GM21619 (cell line): ENCODE results near the gene SRSF2.
"Not testable (repeated sequence)": the region's sequence is repeated elsewhere in the genome, so short reads cannot be mapped to it uniquely, and the experiment has no call there.

Source experiments
- ATAC-seq: cut with Tn5 transposase; IDR thresholded peaks from one replicate; pipeline ENCODE4 v1.9.1; 2021; ENCODE audit not compliant: unreplicated experiment

SRSF2 gene

GRCh38 chr17:76702076-76702475 is 35.1 kb downstream of the SRSF2 start:
- ATAC-seq = no peak

GRCh38 chr17:76701471-76701967 is 35.6 kb downstream of the SRSF2 start:
- no peak for ATAC-seq

GRCh38 chr17:76700617-76701470 is 36.3 kb downstream of the SRSF2 start:
- ATAC-seq = no peak

GRCh38 chr17:76700270-76700616 is 36.9 kb downstream of the SRSF2 start:
- ATAC-seq = no peak

GRCh38 chr17:76698466-76698977 is 38.6 kb downstream of the SRSF2 start:
- ATAC-seq = not testable (repeated sequence)

- no peak for ATAC-seq
Measured at GRCh38 chr17:76697702-76698465, 39.2 kb downstream of the SRSF2 start.

- ATAC-seq = peak; percentile 86
Measured at GRCh38 chr17:76696763-76697701, 40.1 kb downstream of the SRSF2 start.

- ATAC-seq = no peak
Measured at GRCh38 chr17:76695059-76695831, 41.9 kb downstream of the SRSF2 start.

GRCh38 chr17:76691379-76692191 is 45.5 kb downstream of the SRSF2 start:
- no peak for ATAC-seq

- ATAC-seq = no peak
Measured at GRCh38 chr17:76690596-76691280, 46.4 kb downstream of the SRSF2 start.

GRCh38 chr17:76689859-76690258 is 47.3 kb downstream of the SRSF2 start:
- no peak for ATAC-seq

GRCh38 chr17:76688165-76688622 is 48.9 kb downstream of the SRSF2 start:
- no peak for ATAC-seq

- no peak for ATAC-seq
Measured at GRCh38 chr17:76687298-76688164, 49.6 kb downstream of the SRSF2 start.

GRCh38 chr17:76686538-76687297 is 50.4 kb downstream of the SRSF2 start:
- ATAC-seq = no peak

- ATAC-seq = no peak
Measured at GRCh38 chr17:76685846-76686245, 51.3 kb downstream of the SRSF2 start.

GRCh38 chr17:76685366-76685765 is 51.8 kb downstream of the SRSF2 start:
- ATAC-seq = no peak

GRCh38 chr17:76684756-76685155 is 52.4 kb downstream of the SRSF2 start:
- ATAC-seq = no peak
